Measurements from ENCODE around the gene PRX. TPM values are rescaled to one million over a fixed set of nuclear protein-coding genes. Genes with fewer than 3 reads are reported as not detected.

PRX gene
- total and polyA plus RNA-seq, 9 of the 15 experiments (the other 6 are each of a cell fraction or from before 2014, with no cell fraction given), result 0.65 to 3.5 (median 1.7) TPM; not detected in 2

DNA sequence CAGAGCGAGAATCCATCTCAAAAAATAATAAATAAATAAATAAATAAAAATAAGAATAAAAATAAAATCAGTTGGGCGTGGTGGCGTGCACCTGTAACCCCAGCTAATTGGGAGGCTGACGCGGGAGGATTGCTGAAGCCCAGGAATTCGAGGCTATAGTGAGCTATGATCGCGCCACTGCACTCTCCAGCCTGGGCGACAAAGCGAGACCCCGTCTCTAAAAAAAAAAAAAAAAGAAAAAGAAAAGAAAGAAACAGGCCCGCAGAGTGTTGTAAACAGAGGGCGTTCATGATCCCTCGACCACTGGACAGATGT is 7.2 kb upstream of the PRX start (continued):
- TF ChIP-seq, protein P1, sequence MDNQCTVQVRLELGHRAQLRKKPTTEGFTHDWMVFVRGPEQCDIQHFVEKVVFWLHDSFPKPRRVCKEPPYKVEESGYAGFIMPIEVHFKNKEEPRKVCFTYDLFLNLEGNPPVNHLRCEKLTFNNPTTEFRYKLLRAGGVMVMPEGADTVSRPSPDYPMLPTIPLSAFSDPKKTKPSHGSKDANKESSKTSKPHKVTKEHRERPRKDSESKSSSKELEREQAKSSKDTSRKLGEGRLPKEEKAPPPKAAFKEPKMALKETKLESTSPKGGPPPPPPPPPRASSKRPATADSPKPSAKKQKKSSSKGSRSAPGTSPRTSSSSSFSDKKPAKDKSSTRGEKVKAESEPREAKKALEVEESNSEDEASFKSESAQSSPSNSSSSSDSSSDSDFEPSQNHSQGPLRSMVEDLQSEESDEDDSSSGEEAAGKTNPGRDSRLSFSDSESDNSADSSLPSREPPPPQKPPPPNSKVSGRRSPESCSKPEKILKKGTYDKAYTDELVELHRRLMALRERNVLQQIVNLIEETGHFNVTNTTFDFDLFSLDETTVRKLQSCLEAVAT (IDR thresholded peaks at IDR 0.05), result 0 out of 4 replicates have a peak, but pooled peaks of 1 of the 2 experiments have one; percentile 8
- peak; percentile 47; the same call in 1 of the 2 replicates for TF ChIP-seq ADNP (tag; IDR thresholded peaks at IDR 0.05)
- no peak for TF ChIP-seq TFAP4 (CRISPR knock-in tag; IDR thresholded peaks at IDR 0.05; ENCODE audit: borderline replicate concordance)
- no peak for TF ChIP-seq CTCF (IDR thresholded peaks at IDR 0.05 in 2 of 3, conservative IDR thresholded peaks at IDR 0.05 in 1 of 3; ENCODE audit: insufficient read depth in 2 of 3, low read depth in 1 of 3, low read length in 3 of 3)
- no peak for TF ChIP-seq RBM15 (IDR thresholded peaks at IDR 0.05; ENCODE audit: insufficient read depth, low read length)

- no peak overlapping the region for H3K9ac ChIP-seq (ENCODE audit: insufficient read depth in 1 of 2, low read depth in 2 of 2, low read length in 2 of 2)
- TF ChIP-seq ZNF121 (CRISPR knock-in tag; conservative IDR thresholded peaks at IDR 0.05) (peak; percentile 97), FOS (IDR thresholded peaks at IDR 0.05; ENCODE audit: extremely low read depth, insufficient read length) (no peak)
- peaks cover 30 to 56% of the 10 kb centered on the region in 2 experiments for H3K4me1 ChIP-seq (replicated peaks in 1 of 2; ENCODE audit: control insufficient read depth in 2 of 2, insufficient read depth in 2 of 2, low read length in 2 of 2)
- H3K27ac ChIP-seq (ENCODE audit: extremely low read depth, low read depth, low read length), result no peak overlapping the region
- H3K79me2 ChIP-seq (ENCODE audit: control insufficient read depth, insufficient read depth, low read length), result peaks cover 33% of the 10 kb centered on the region
- no peaks in the 10 kb centered on the region for H3K9me3 ChIP-seq (replicated peaks; ENCODE audit: control insufficient read depth, insufficient read depth, low read depth, low read length)
- in situ Hi-C loops (cut with MboI) (no loop called here), intact Hi-C loops (cut with micrococcal nuclease) (no loop called here)
- BruUV-seq (replicated peaks), result no TSS peak
- 85% methylated on average over 5 of the region's 5 CpGs for WGBS (ENCODE audit: insufficient coverage, low coverage, missing lambda C conversion rate)
- H3K27me3 ChIP-seq (ENCODE audit: control insufficient read depth in 2 of 2, insufficient read depth in 2 of 2, low read length in 2 of 2), result no peaks in the 10 kb centered on the region
- no peak for DNase-seq (ENCODE audit: extremely low read depth in 1 of 4, low spot score in 3 of 4)
- no peak for FAIRE-seq
- no peak overlapping the region for H2AFZ ChIP-seq (ENCODE audit: low read depth, low read length)
- no peak for ATAC-seq
- no peaks in the 10 kb centered on the region for H4K20me1 ChIP-seq (replicated peaks; ENCODE audit: control insufficient read depth, insufficient read depth, low read length)
- CTCF ChIA-PET (ENCODE audit: low intra/inter-chr PET ratio), result interaction anchor here (0.8 kb wide), 1 partner anchor 25 kb away, joined by 3 read pairs; the partner anchor contains the start of gene SERTAD3
- no peaks in the 10 kb centered on the region for H3K9me1 ChIP-seq (ENCODE audit: control insufficient read depth, insufficient read depth, low read length)
- H3K36me3 ChIP-seq (ENCODE audit: control insufficient read depth, insufficient read depth, low read length), result peaks cover 13% of the 10 kb centered on the region; the same call in 2 of the 3 replicates
- no peak overlapping the region for H3K4me2 ChIP-seq (ENCODE audit: insufficient read depth, low read length)
- POLR2A ChIA-PET, result interaction anchor here (0.5 to 5.7 kb wide), 5 partner anchors 9 to 773 kb away, joined by 3 to 34 read pairs (median 9); partner anchors contain the start of gene BLVRB
- no peak overlapping the region for H3K4me3 ChIP-seq
Observed at GRCh38 chr19:40419780-40420179, 6.6 kb upstream of the PRX start.
